Measurements from ENCODE around the gene MPEG1. TPM values are rescaled to one million over a fixed set of nuclear protein-coding genes. Genes with fewer than 3 reads are reported as not detected.

MPEG1 gene
- total RNA-seq, 1 experiment from 2014 or later: not detected

GRCh38 chr11:59196777-59197176 lies 15.9 kb downstream of the MPEG1 start:
- Histone ChIP-seq H2BK12ac (ENCODE audit: insufficient read length, low read depth, low read length) (no peak overlapping the region), H3K9me3 (ENCODE audit: control insufficient read depth, low read depth, low read length) (peaks cover 6% of the 10 kb centered on the region), H2BK120ac (ENCODE audit: low read depth, low read length, poor library complexity, severe bottlenecking) (no peak overlapping the region), H3K56ac (ENCODE audit: insufficient read length, low read depth, low read length) (no peak overlapping the region), H3K4ac (ENCODE audit: low read depth, low read length) (no peak overlapping the region), H4K20me1 (ENCODE audit: control insufficient read depth, insufficient read depth, insufficient read length) (no peaks in the 10 kb centered on the region), H3K9ac (ENCODE audit: extremely low read depth, insufficient read length, low read length) (no peak overlapping the region), H3T11ph (ENCODE audit: low read length) (no peak overlapping the region), H2AK5ac (ENCODE audit: insufficient read length, low read length) (no peak overlapping the region), H3K79me2 (ENCODE audit: insufficient read depth, low read length) (no peaks in the 10 kb centered on the region; the same call in 1 of the 2 replicates), H4K5ac (ENCODE audit: insufficient read length, low read depth, low read length) (no peak overlapping the region), H4K91ac (ENCODE audit: insufficient read length, low read depth, low read length) (no peak overlapping the region), H3K14ac (ENCODE audit: insufficient read depth, low read length) (no peak overlapping the region), H3K79me1 (ENCODE audit: insufficient read depth, low read depth, low read length, poor library complexity, severe bottlenecking) (no peaks in the 10 kb centered on the region), H3K27me3 (ENCODE audit: insufficient read depth, low read length) (no peaks in the 10 kb centered on the region), H3K23me2 (ENCODE audit: insufficient read length, low read depth, low read length, poor library complexity, severe bottlenecking) (no peaks in the 10 kb centered on the region), H3K18ac (ENCODE audit: insufficient read length, low read depth, low read length) (no peak overlapping the region), H2BK15ac (ENCODE audit: low read depth, low read length) (no peak overlapping the region), H3K27ac (ENCODE audit: insufficient read length, low read depth, low read length) (no peak overlapping the region), H2BK20ac (ENCODE audit: low read depth, low read length, poor library complexity, severe bottlenecking) (no peak overlapping the region), H2AFZ (ENCODE audit: low read length) (no peak overlapping the region), H2BK5ac (ENCODE audit: insufficient read length, low read length) (no peak overlapping the region), H3K4me2 (ENCODE audit: insufficient read depth, insufficient read length, low read length) (no peak overlapping the region), H3K4me1 (ENCODE audit: insufficient read depth, low read length) (no peaks in the 10 kb centered on the region), H4K8ac (replicated peaks; ENCODE audit: insufficient read length, low read depth, low read length) (no peak overlapping the region), H3K23ac (ENCODE audit: insufficient read length, low read depth, low read length) (no peak overlapping the region)
- Mint-ChIP-seq H3K9me3 (peaks cover 0 to 4% of the 10 kb centered on the region in 2 experiments; a peak in 3 of 5 replicates), H3K27ac (no peak overlapping the region), H3K4me1 (peaks cover 2 to 3% of the 10 kb centered on the region in 2 experiments; a peak in 2 of 4 replicates), H3K36me3 (ENCODE audit: insufficient read depth in 1 of 3, low read depth in 3 of 3) (peaks cover 48 to 88% (median 51%) of the 10 kb centered on the region in 3 experiments), H3K27me3 (ENCODE audit: low read depth) (no peaks in the 10 kb centered on the region), H3K4me3 (no peak overlapping the region)
- no CpG with 5 or more reads among the region's 2 CpGs for WGBS (ENCODE audit: extremely low coverage, insufficient read length, low lambda C conversion rate)
- DNase-seq: no peak
- TF ChIP-seq, protein P1, sequence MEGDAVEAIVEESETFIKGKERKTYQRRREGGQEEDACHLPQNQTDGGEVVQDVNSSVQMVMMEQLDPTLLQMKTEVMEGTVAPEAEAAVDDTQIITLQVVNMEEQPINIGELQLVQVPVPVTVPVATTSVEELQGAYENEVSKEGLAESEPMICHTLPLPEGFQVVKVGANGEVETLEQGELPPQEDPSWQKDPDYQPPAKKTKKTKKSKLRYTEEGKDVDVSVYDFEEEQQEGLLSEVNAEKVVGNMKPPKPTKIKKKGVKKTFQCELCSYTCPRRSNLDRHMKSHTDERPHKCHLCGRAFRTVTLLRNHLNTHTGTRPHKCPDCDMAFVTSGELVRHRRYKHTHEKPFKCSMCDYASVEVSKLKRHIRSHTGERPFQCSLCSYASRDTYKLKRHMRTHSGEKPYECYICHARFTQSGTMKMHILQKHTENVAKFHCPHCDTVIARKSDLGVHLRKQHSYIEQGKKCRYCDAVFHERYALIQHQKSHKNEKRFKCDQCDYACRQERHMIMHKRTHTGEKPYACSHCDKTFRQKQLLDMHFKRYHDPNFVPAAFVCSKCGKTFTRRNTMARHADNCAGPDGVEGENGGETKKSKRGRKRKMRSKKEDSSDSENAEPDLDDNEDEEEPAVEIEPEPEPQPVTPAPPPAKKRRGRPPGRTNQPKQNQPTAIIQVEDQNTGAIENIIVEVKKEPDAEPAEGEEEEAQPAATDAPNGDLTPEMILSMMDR (conservative IDR thresholded peaks at IDR 0.05): no peak
